Measurements from ENCODE around the gene MGST2.

MGST2 gene

DNA sequence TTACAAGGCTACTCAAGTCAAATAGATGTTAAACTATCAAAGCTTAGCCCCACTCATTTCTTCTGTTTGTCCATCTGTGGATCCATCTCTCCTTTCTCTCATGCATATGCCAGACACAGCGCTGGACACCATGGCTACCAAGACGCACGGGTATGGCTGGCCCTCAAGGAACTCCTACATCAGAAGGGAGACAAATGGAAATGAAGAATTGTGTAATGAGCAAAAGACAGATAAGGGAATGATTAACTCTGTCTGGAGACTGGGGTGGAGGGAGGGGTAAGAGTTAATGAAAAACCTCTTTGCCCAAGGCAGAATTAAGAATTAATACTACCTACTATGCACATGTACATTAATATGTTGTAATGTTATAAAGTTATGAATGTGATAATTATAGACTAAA lies 88.1 kb downstream of the MGST2 start:
- Histone ChIP-seq H3K9ac (ENCODE audit: low read length) (no peak overlapping the region), H3K4me3 (ENCODE audit: insufficient read depth, low read length, poor library complexity, severe bottlenecking) (no peak overlapping the region), H4K20me1 (ENCODE audit: low read depth, low read length) (no peaks in the 10 kb centered on the region), H3K27me3 (ENCODE audit: low read length) (no peaks in the 10 kb centered on the region), H2AFZ (ENCODE audit: low read depth, low read length, severe bottlenecking) (no peak overlapping the region), H3K79me2 (ENCODE audit: insufficient read depth, low read length) (no peaks in the 10 kb centered on the region), H3K4me2 (ENCODE audit: low read depth, low read length, poor library complexity, severe bottlenecking) (no peak overlapping the region), H3K9me3 (ENCODE audit: insufficient read depth, low read length) (no peaks in the 10 kb centered on the region), H3K36me3 (ENCODE audit: low read length) (no peaks in the 10 kb centered on the region), H3K9me2 (replicated peaks; ENCODE audit: insufficient read depth, low read length) (no peaks in the 10 kb centered on the region), H3F3A (ENCODE audit: insufficient read depth) (no peaks in the 10 kb centered on the region), H3K27ac (ENCODE audit: low read depth, low read length) (no peak overlapping the region)
- TF ChIP-seq EZH2phosphoT487 (conservative IDR thresholded peaks at IDR 0.05; ENCODE audit: low read length) = no peak
- TF ChIP-seq, protein P1, sequence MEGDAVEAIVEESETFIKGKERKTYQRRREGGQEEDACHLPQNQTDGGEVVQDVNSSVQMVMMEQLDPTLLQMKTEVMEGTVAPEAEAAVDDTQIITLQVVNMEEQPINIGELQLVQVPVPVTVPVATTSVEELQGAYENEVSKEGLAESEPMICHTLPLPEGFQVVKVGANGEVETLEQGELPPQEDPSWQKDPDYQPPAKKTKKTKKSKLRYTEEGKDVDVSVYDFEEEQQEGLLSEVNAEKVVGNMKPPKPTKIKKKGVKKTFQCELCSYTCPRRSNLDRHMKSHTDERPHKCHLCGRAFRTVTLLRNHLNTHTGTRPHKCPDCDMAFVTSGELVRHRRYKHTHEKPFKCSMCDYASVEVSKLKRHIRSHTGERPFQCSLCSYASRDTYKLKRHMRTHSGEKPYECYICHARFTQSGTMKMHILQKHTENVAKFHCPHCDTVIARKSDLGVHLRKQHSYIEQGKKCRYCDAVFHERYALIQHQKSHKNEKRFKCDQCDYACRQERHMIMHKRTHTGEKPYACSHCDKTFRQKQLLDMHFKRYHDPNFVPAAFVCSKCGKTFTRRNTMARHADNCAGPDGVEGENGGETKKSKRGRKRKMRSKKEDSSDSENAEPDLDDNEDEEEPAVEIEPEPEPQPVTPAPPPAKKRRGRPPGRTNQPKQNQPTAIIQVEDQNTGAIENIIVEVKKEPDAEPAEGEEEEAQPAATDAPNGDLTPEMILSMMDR (IDR thresholded peaks at IDR 0.05; ENCODE audit: insufficient read depth, low read length, poor library complexity, severe bottlenecking) = no peak

Measured in SU-DHL-6 (cell line).